ENCODE results near the gene WFDC8.

GRCh38 chr20:45515147-45515913 lies 63.8 kb downstream of the WFDC8 start, which contains the start of gene SPINT3:
- TF ChIP-seq GATA3 (IDR thresholded peaks at IDR 0.05; ENCODE audit: low read depth, low read length) (no peak), GATA2 (IDR thresholded peaks at IDR 0.05; ENCODE audit: low read depth, low read length) (no peak)

Data from SH-SY5Y (cell line).